Stimulated activated CD8-positive, alpha-beta memory T cell treated with anti-CD3 and anti-CD28 coated beads, Interleukin-7, amount 100 ng/mL, for 4 hours (primary cell): ENCODE results near the gene PDHA2.
"Not testable (repeated sequence)": the region's sequence is repeated elsewhere in the genome, so short reads cannot be mapped to it uniquely, and the experiment has no call there.

ENCODE experiments used
- DNase-seq, 2 donors: peaks; one replicate each; pipeline ENCODE4 v3.0.0-alpha.2; 2020; ENCODE audit warnings: low read depth in 2 of 2

The PDHA2 gene

DNA sequence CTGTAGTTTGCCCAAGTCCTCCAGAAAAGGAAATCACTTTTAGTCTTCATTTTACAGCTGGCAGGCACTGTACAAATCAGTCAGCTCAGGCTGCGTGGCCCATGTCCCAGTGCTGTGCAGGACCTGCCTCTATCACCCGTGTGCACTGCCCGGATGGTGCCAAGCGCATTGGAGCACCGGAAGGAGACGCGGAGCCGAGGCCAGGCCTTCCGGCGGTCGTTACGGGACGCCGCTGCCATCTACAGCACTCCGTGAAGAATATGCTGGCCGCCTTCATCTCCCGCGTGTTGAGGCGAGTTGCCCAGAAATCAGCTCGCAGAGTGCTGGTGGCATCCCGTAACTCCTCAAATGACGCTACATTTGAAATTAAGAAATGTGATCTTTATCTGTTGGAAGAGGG, at the start of gene PDHA2:
PDHA2 (plus strand) TSS at position 203 of the 400 bp plus-strand sequence; CDS start at position 261, 58 bp downstream.
- no peak for DNase-seq

DNA sequence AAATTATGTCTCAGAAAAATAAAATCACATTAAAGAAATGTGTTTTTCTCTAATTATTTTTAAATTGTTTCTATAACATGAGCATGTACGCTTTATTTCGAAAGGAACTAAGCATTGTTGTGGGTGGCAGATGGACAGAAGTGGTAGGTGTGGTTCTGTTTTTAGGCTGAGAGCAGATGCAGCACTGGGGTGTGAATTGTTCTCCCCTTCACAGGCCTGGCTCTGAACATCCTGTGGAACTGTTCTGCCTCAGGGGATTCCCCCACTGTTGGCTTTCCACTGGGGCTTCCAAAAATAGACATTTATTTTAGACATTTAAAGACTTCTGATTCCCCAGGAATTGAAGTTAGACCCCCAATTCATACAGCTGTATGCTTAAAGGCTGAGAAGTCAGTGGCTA, 41.9 kb upstream of the PDHA2 start:
- no peak for DNase-seq

DNA sequence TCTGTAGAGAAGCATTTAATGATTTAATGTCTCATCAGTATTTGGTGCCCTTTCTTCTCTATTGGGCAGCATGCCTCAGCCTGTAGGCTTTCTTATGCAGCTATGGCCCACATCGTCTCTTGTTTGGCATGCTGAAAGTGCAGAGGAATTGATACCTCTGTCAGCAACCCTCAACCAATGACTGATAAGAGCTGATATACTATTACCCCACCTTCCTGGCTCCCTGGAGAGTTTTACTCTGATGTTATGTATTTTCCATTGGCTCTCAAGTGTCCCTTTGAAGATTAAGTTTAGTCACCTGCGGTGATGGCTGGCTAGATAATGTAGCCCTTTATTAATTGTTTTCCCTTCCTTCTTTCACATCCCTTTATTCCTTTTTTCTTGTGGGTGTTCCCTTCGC, 41.2 kb upstream of the PDHA2 start:
- DNase-seq = no peak

- DNase-seq = no peak
Measured at GRCh38 chr4:95821867-95822266, 18.0 kb upstream of the PDHA2 start.

GRCh38 chr4:95825546-95825945, 14.3 kb upstream of the PDHA2 start:
- DNase-seq = no peak

DNA sequence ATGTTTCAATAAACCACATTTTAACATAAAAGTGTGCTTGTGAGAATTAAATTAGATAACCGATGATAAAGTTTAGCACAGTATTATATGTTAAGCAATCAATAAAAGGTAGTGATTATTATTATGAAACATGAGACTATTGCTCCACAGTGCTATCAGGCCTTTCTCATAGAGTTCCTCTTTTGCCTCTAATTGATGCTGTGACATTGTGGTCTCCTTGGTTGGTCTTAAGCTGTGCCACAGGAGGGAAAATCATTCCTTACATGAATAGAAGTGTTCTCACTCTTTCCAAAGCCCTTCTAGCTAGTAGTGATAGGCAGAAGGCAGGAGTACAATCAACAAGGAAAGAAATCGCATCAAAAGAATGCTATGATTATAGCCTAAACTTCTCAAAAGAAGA, 9.2 kb upstream of the PDHA2 start:
- no peak for DNase-seq

GRCh38 chr4:95831166-95831565, 8.7 kb upstream of the PDHA2 start:
- DNase-seq = no peak

- DNase-seq = no peak
Measured at GRCh38 chr4:95833711-95834194, 6.1 kb upstream of the PDHA2 start.

DNA sequence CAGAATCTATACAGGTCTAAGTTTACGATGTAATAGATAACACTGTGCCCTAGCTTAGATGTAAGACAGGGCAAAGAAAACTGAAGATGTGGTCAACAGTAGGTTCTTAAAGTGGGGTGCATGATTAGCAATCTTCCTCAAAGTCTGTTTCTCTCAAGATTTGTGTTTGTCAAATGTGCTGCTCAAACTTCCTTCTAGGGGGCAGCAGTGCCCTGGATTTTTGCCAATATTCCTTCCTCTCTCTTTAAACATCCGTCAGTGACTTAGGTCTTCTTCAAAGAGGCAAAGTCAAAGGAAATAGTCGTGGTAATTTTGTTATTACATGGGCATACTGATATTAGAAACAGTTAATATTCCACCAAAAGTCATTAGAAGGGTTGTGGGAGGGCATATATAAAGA, 4.2 kb upstream of the PDHA2 start:
- no peak for DNase-seq

DNA sequence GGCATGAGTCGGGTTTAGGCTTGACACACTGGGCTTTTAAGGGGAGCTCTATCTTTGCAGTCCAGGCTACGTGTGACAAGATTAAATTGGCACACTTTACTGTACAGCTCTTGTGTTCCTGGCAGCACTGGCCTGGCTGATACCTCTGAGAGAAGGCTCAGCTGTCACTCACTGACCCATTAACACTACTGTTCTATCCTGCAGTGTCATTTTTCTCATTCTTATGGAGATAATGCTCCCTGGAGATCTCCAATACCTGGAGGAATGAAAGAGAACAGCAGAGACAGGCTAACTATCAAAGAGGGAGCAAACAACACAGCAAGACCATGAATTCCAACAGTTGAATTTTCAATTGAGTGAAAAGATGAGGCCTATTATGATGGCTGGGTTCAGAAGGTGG, 1.7 kb upstream of the PDHA2 start:
- no peak for DNase-seq

DNA sequence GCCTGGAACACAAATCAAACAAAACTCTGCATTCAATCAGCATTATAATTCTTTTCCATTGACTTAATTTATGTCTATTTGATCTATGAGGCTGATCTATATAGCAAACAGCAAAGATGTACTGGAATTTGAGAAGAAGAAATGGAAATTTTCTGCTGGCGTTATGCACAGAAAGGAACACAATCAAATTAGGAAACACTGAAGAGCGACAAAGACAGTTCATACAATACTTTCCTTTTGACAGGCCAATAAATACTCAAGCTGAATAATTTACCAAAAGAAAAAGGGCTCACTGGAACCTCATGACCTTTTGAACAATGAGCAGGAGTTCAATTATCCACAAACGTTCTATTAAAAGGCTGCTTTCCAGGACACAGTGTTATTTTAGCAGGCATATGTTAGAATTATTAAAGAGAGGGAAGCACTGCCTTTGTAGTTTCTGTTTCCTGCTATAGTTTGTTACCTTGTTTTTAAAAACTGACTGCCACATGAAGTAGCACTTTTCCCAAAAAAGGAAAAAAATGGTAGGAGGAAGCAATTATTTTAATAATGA, 8.1 kb downstream of the PDHA2 start:
- DNase-seq = no peak

DNA sequence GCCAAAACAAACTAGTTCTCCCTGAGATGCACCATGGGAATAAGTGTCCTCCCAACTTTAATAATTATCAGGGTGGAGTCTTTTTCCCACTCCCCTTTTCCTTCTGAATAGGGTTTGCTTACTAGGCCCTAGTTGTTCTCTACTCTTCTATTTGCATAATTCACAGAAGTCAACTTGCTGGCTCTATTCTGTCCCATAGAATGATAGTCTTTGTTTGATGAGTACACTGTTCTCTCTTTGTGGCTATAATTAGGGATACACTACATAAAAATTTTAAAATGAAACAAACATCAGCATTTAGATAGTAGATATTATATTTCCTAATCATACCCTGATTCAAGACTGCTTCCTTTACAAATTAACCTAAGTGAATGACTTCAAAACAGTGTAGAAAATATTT, 10.3 kb downstream of the PDHA2 start:
- no peak for DNase-seq

- no peak for DNase-seq
Measured at GRCh38 chr4:95857761-95858160, 17.9 kb downstream of the PDHA2 start.

DNA sequence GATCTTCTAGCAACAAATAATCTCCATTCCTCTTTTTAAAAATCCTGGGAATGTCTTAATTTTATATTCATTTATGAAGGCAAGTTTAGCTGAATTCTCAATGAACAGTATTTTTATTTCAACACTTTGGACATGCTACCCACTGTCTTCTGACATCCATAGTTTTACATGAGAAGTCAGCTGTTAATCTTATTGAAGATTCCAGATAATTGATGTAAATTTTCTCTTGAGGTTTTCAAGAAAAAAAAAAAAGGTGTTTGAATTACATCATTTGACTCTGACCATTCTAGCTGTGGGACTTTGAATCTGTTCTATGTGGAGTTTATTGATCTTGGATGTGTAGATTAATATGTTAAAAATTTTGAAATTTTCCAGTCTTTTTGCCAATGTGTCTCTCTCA, 28.0 kb downstream of the PDHA2 start:
- no peak for DNase-seq

DNA sequence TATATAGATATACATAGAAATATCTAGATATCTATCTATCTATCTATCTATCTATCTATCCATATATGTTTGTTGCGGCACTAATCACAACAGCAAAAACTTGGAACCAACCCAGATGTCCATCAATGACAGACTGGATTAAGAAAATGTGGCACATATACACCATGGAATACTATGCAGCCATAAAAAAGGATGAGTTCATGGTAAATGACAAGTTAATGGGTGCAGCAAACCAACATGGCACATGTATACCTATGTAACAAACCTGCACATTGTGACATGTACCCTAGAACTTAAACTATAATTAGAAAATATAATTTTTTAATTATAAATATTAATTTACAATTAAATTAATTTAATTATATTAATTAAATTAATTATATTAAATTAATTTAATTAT, 29.5 kb downstream of the PDHA2 start:
- DNase-seq = not testable (repeated sequence)

GRCh38 chr4:95869961-95870500, 30.1 kb downstream of the PDHA2 start:
- no peak for DNase-seq

DNA sequence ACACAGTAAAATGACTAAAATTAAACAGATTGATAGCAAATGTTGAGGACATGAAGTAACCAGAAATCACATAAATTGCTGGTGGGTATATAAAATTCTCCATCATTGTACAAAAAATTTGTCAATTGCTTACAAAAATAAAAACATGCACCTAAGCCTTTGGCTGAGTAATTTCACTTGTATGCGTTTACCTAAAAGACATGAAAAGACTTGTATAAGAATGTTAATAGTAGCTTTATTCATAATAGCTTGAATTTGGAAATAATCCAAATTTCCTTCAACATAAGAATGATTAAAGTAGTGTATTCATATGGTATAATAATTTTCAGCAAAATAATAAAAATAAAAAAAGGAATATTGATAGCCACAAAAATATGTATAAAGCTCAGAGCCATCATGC, 37.7 kb downstream of the PDHA2 start:
- no peak for DNase-seq

GRCh38 chr4:95887551-95887950, 47.7 kb downstream of the PDHA2 start:
- no peak for DNase-seq

GRCh38 chr4:95889662-95890061, 49.8 kb downstream of the PDHA2 start:
- DNase-seq = no peak
